A549 treated with GW870086 at 1 μM for 4 hours (cell line): Measurements from ENCODE around the gene TTC38. TPM values are rescaled to one million over a fixed set of nuclear protein-coding genes. Genes with fewer than 3 reads are reported as not detected.

Experiments
- total RNA-seq: library from RNA; stranded (reverse); fragments of 200-300 nt; extraction: Qiagen RNA extraction; gene quantifications from 5 replicates; pipeline ENCODE4 v1.2.3, GENCODE V29; 2022; ENCODE audit warnings: low read depth

TTC38 gene
- 10.3 to 16.4 TPM (median 12.4 TPM) in 5 replicates for total RNA-seq

DNA sequence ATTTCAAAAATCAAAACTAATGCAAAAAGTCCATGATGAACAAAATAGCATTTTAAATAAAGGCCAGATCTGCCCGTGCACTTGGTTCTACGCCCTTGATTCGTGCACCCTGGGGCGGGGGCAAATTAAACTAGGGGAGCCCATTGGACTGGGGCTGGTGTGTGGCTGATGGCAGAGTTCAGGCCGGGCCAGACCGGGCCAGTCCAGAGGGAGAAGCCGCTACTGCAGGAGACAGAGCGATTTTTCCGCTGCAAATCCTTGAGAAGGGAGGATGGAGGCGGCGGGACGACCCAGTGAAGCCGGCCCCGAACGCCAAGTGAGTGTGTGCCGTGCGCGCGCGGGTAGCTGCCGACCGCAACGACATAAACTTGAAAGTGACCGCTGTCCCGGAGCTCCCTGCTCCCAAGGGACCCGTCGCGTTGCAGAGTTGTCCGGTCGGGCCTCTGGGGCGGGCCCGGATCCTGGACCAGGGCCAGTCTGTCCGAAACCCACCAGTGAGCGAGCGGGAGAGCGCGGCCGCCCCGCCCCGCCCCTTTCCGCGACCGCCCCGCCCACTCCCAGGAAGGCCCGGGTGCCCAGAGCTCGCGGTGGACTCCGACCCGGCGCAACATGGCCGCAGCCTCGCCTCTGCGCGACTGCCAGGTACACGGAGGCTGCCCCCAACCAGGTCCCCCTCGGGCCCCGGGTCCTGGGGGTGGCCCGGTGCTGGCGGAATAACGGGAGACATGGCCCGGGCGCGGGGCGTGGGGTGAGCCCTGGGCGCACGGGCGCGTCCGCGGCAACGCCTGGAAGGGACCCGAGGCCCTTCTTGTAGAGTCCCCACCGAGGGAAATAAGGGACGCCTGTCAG, at the start of gene TTC38:
TSS of gene TTC38 (plus strand) at position 578 of the 849 bp plus-strand sequence. CDS start at position 610, 32 bp downstream.

DNA sequence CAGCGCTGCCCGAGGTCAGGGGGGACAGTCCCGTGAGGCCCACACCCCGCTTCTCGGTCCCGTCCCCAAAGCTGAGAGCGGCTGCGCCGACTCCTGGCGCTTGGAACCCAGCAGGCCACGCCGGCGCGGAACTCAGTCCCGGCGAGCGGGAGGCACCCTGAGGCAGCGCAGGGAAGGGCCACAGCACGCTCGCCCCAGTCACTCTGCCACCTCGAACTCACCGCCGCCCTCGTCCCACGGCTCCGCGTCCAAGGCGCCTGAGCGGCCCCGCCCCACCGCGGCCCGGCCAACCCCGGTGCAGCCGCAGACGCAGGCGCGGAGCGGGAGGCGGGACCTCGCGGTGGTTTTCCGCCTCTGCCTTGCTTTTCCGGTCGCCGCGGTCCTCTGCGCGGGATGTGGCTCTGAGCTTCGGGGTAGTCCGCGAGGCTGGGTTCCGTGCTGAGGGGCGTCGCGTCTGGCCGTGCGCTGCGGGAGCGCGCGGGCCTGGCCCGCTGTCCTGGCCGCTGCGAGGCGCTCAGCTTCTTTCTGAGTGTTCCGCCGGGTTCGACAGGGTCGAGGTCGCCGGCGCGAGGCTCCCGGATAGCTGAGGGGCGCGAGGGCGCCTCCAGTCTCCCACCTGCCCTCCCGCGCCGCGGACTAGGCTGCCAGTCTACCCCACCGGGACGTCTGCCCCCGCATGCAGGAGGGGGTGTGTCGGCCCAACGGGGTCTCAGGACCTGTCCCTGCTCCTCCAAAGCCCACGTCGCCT, 17.6 kb upstream of the TTC38 start, which contains the start of gene CDPF1:
TSS of gene CDPF1 (minus strand) at position 259 of the 748 bp plus-strand sequence. CDS start 2,009 bp downstream, outside the sequence.

GRCh38 chr22:46263216-46263590, 4.6 kb upstream of the TTC38 start, which contains the start of gene PKDREJ:
PKDREJ (minus strand) TSS chr22:46263343; CDS start chr22:46263322, 21 bp downstream.

DNA sequence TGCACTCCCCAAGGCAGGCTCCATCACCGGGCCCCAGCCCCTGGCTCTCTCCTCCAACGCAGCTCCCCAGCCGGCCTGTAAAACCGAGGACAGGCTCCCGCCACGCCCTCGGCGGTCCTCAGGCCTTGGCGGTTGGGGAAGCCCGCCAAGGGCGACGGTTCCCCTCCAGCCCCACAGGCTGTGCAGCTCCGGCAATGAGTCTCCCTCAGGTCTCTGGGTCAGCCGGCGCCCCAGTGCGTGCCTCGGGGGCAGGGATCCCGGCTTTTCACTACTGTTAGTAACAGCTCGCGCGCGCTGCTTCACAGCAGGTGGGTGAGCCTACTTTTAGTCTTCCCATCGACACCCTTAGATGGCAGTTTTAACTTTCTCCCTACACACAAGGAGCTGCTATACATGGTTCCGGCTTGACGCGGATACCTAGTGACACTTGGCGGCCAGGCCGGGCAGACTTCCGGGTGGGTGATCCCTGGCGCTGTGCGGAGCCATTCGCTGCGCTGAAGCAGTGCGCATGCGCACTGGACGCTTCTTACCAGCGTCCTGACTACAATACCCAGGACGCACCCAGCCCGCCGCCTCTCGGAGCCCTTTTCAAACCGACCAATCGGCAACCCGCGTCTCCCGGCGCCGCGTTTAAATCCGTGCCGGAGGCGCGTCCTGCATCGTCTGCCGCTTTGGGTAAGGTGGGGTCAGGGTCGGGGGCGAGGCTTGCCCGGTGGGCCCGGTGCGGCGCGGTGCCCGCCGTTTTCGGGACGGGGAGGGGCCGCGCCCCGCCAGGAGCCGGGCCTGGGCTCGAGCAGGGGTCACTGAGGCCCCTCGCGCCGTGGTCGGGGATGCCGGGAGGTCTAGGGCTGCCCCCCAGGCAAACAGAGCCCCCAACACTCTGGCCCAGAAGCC, 28.7 kb downstream of the TTC38 start, which contains the start of gene GTSE1:
TSS of gene GTSE1 (plus strand) at position 614 of the 894 bp plus-strand sequence. CDS start 531 bp downstream, outside the sequence.

DNA sequence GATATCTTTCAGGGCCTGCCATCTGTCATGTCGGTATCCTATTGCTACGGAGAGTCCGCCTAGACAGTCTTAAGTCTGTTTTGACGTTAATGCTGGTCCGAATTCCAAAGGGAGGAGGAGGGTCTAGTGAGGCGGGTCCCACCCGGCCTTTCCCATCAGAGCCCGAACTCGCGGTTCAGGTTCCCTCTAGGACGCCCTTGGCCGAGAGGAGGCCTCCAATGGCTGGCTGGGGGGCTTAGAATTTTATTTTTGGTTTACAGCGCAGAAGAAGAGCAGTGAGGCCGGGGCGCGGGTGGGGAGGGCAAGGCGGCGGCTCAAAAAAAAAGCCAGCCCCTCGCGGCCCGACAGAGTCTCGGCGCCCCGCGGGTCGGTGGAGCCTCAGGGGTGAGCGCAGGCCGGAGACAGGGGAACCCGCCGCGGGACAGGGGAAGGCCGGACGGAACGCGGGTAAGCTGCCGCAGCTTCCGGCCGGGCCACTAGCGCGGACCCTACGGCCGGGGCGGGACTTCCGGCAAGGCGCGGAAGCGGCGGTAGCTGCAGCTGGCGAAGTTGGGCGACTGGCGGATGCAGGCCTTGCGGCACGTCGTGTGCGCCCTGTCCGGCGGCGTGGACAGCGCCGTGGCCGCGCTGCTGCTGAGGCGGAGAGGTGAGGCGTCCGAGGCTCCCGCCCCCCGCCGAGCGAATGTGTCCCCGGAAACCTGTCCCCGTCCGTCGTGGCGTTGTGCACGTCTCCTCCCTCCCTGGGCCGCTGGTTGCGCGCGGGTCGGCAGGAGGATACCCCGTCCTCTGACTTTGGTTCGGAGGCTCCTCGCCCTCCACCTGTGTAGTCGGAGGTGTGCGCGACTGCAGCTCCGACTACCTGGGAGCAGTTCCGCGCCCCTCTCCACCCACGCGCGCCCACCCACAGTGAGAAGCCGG, 67.7 kb downstream of the TTC38 start, which contains the start of gene TRMU:
TSS of gene TRMU (plus strand) at position 514 of the 918 bp plus-strand sequence. CDS start at position 565, 51 bp downstream.

Other genes with a start within 250 kb of the TTC38 start
- gene PPARA, start 117.5 kb upstream of the TTC38 start, total RNA-seq: 1.0 to 2.0 TPM (median 1.7 TPM) in 5 replicates
- 7.5 to 11.9 TPM (median 8.6 TPM) in 5 replicates for gene CDPF1, start 17.7 kb upstream of the TTC38 start, total RNA-seq
- gene PKDREJ, start 4.7 kb upstream of the TTC38 start, total RNA-seq: not detected in 5 replicates
- gene GTSE1, start 28.9 kb downstream of the TTC38 start, total RNA-seq: 27.2 to 36.3 TPM (median 31.4 TPM) in 5 replicates
- gene TRMU, start 67.7 kb downstream of the TTC38 start, total RNA-seq: 34.6 to 41.3 TPM (median 39.1 TPM) in 5 replicates